Measurements from ENCODE around the gene ZNF605.

DNA sequence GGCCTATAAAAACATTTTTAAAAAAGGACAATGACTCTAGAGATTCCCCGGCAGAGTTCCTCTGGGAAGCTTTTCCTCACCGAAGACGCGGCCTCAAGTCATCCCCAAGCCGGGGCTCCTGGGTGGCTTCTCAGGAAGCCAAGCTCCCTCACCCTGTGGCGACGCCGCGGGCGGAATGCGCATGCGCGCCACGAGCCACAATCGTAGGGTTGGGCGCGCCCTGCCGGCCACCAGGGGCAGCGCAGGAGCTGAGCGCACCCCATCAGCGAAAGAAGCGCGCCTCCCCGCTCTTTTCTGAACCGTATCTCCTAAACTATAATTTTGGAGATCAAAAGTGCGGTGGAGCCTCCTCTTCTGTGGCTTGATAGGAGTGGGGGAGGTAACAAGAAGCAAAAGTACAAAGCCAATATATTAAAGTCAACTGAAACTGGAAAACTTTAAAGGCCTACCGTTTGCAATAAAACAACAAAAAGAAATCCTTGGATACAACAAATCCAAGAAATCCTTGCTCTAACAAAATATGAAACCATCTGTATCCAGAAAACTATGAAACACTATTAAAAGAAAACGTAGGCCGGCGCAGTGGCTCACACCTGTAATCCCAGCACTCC lies 51.3 kb downstream of the ZNF605 start:
- TF ChIP-seq CTCF (IDR thresholded peaks at IDR 0.05) (peak; percentile 30 to 79 (median 72)), POLR2A (IDR thresholded peaks at IDR 0.05) (no peak)

All from esophagus squamous epithelium (tissue), 4 donors.